GM19328 (cell line): Measurements from ENCODE around the gene RNF148.

Source experiments
- ATAC-seq: cut with Tn5 transposase; IDR thresholded peaks from one replicate; pipeline ENCODE4 v1.9.1; 2021; ENCODE audit warnings: mild to moderate bottlenecking, moderate library complexity; ENCODE audit not compliant: unreplicated experiment

Gene RNF148

DNA sequence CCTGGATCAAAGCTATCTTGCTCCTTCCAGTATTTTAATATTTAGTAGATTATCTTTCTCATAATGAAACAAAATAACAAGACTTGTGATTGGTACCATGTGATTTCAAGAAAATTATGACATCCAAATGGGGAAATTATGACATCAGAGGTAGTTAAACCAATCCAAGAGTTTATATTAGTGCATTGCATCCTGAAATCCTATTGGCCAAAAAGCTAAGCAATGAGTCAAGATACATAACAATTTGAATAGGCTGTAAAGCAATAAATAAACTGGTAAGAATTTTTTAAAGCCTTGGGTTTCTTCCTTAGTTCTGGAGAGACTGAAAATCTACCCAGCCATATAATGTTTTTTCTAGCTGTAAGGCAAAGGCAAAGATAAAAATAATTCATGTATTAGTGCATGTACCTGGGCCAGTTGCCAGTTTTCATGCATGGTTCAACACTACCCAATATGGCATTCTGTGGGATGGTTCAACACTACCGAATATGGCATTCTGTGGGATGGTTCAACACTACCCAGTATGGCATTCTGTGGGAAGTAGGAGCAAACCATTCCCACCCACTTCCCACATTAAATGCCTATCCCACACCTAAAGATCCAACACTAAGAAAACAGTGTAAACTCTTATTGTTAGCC lies at the start of gene RNF148:
Gene RNF148, minus strand, starts transcription at position 51 of the 639 bp plus-strand sequence. CDS start 172 bp downstream, outside the sequence.
- ATAC-seq = no peak

- no peak for ATAC-seq
These were observed 47.7 kb upstream of the RNF148 start for GRCh38 chr7:122750389-122750788.

DNA sequence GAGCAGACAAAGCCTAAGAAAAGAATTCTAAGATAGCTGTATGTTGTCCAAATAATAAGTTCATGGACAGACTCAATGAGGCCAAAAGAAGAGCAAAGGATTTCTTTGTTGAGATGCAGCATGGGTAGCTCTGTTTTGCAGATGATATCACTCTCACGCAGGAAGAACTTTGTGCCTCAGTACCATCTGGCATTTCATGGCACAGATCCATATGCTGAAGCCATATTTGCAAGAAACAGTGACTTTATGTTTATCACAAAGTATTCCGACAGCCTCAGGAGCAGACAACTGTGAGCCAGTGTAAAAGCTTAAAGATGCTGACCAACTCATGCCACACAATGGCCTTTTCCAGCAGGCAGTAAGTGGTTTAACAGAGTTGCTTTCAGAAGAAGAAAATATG lies 45.5 kb upstream of the RNF148 start:
- ATAC-seq = no peak

DNA sequence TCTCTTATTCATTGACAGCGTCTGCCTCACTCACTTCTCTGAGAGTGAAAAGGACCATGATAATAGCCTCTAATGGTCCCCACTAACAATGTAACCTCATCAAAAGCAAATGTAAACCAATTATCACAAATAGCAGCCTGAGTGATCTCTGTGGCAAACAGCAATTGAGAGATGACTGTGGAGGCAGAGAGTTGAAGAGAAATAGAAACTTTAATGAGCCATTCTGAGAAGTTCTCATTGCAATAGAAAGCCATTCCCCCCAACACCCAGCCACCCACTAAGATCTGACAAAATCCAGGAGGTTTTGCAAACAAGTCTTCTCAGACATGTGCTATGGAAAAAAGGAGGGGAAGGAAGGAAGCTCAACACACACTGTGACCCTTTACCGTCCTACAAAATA lies 44.2 kb upstream of the RNF148 start:
- ATAC-seq = no peak

DNA sequence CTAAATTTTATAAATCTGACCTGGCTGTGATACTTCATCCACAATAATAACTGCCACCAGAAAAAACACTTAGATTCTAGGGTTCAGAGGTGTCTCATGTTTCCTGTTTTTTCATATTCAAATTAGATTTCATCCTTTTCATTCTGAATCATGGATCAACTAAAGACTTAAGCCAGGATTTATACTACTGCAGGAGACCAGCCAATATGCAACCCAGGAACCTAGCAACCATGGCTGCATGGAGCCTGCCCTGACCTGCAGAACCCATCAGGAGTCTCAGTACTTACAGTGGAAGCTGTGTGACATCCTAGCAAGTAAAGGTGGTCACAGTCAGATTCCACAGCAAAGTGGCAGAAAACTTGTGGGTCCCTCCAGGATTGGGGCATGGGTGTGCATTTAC lies 40.5 kb upstream of the RNF148 start:
- ATAC-seq = no peak

GRCh38 chr7:122738947-122739346 lies 36.2 kb upstream of the RNF148 start:
- ATAC-seq = no peak

DNA sequence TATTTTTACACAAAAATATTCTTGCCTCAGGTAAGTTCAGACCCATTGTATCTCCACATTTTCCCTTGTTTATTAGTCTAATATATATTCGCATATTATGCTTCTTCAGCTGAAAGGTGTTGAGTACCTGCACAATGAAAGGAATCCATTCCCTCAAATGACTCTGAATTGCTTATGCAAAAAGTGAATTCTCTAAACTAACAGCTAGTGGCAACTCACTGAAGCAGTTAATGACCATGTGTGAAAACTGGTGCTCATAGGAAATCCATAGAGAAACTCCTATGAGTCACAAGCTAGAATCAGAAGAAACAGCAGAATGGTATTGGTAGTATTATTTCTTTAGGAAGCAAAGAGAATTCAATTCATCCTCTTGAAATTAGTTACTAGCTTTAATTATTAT lies 33.5 kb upstream of the RNF148 start:
- ATAC-seq = no peak

DNA sequence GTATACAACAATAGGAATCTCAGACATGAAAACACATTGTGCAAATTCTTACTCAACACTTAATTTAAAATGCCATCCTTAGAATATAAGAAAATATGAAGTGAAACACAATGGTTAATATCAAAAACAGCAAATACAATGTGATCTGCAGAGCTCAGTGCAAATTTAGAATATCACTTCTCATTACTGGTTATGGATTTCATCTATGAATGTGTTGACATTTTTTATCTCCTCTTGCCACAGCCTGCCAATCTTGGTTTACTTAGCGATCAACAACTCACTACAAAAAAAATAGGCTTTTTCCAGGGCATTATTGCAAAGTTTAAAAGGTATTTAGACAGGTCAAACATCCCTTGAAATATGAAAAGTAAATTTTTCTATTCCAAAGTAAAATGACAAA lies 25.0 kb upstream of the RNF148 start:
- no peak for ATAC-seq

- no peak for ATAC-seq
These were observed 24.6 kb upstream of the RNF148 start for GRCh38 chr7:122727354-122727753.

DNA sequence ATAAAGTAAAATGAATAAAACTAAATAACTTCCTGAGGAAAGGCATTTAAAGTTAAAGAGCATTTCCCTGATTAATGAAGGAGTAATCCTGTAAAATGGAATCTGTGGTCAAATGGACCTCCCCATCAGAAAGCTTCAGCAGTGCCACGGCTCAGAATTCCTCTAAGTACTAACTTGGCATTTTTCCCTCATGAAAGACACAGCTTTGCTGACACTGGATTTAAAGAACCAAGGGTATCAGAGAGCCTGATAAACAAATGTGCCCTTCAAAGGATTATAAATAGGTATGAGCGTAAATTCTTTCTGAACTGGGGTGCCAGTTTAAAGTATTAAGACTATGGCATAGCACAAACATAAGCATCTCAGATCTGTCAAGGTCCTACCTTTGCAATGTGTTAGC lies 24.2 kb upstream of the RNF148 start:
- no peak for ATAC-seq

- no peak for ATAC-seq
These were observed 21.6 kb upstream of the RNF148 start for GRCh38 chr7:122724366-122724765.

DNA sequence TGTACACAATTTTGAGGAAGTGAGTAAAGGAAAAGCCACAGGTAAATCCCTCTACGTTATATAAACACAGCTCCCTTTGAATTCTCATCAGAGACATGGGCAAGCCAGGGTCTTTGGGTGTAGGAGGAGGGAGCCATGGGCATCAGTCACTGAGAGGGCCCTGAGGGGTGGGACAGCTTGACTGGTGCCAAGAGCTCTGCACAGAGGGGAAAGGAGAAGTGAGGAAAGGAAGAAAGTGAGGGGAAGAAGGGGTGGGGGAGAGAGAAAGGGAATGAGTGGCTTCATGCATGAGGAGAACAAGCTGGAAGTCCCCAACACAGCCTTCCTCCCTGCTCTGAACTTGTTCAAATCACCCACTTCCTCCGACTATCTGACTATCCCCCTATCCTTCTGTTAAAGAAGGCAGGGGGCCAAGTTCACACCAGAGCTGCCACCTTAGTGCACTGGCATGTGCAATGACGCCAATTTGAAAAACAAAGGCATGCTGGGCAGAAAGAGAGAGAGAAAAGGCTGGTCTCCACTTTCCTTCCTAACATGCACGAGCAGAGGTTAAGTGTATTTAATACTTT lies 16.4 kb upstream of the RNF148 start:
- ATAC-seq = no peak

GRCh38 chr7:122717356-122718089 lies 14.8 kb upstream of the RNF148 start:
- ATAC-seq = no peak

DNA sequence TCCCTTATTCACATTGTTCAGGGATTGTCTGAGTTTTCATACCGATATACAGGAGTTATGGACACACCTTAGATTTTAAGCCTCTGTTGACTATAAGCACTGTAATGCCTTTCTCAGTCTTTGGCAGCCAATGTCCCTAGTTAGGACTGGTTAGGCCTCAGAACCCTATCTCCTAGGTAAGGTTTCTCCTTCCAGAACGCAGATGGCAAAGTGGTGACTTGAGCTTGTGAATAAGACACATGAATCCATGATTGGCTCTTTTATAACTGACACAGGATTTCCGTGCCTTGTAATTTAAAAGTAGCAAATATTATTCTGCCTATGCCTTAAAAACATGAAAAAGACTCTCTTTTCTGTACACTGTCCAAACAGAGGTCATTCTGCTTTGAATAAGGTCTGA lies 12.5 kb upstream of the RNF148 start:
- no peak for ATAC-seq

GRCh38 chr7:122710916-122711315 lies 8.2 kb upstream of the RNF148 start:
- no peak for ATAC-seq

- ATAC-seq = no peak
These were observed 7.4 kb upstream of the RNF148 start for GRCh38 chr7:122709930-122710646.

- no peak for ATAC-seq
These were observed 4.1 kb upstream of the RNF148 start for GRCh38 chr7:122706836-122707235.

DNA sequence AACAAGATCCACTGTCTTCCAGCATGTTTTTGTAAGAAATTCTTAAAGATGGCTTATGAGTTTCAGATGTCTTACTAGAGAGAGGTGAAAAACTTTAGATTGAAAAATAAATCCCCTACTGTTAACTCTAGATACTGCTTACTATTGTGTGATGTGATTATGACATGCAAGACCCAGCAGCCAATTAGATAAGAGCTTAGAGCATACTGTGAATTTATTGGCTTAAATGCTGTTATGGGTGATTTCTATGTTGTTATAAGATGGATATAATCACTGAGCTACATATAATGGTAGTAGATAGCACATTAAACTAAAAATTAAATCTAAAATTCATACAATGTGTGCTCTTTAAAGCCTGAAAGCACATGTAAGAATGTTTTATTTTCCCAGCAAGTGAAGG lies 3.7 kb downstream of the RNF148 start, which contains the start of gene RNF133:
Gene RNF133, minus strand, starts transcription at position 101 of the 400 bp plus-strand sequence. CDS start 199 bp downstream, outside the sequence.
- ATAC-seq = no peak

DNA sequence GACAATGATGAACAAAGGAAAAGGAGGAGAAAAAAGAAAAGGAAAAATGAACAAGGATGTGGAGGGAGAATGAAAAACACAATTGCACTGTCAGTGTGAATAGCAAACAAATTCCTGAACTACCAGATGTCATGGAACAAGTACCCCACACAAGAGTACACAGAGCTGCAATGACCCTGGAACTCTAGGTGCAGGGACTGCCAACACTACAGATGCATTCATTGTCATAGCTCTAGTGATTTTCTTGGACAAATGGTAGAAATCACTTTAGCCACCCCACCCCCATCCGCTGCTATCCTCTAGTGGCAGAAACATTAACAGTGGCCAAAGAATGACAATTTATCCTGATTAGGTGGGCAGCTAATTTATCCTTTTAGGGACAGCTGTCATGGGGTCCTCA lies 6.9 kb downstream of the RNF148 start:
- no peak for ATAC-seq

DNA sequence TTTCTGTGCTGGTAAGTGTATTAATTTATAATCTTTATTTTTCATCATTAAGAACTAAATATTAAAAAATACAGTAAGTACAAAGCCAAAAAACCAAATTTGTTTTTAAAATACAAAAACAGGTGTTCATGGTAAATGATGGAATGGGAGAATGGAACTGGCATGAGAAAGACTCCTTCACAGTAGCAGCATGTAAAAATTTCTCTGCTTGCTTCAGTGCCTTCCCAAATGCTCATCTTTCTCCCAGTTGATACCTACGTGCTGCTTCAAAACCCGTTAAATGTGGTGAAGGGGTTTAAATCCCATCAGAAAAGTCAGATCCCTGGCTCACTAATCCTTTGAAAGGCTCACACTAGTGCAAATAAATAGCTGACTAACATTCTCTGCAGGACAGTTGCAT lies 8.0 kb downstream of the RNF148 start:
- ATAC-seq = no peak

GRCh38 chr7:122692769-122693309 lies 9.9 kb downstream of the RNF148 start:
- ATAC-seq = no peak
